HepG2 (cell line): ENCODE measurements around the gene PLCB1.

Experiments
- BCLAF1 ChIP-seq: fragments of 450-650 bp; IDR thresholded peaks from 2 replicates; pipeline ENCODE4 v1.6.1; 2017; ENCODE audit warnings: mild to moderate bottlenecking
- CTCF ChIP-seq: sonication (generic); formaldehyde crosslinking; IDR thresholded peaks from 2 replicates; pipeline ENCODE4 v1.5.0; 2020; ENCODE audit warnings: mild to moderate bottlenecking, missing genetic modification reagents, moderate library complexity
- ERF ChIP-seq: IDR thresholded peaks from 2 replicates; pipeline ENCODE4 v1.6.1; 2018; ENCODE audit warnings: missing biosample characterization, missing genetic modification reagents
- EZH2 ChIP-seq: conservative IDR thresholded peaks from 2 replicates; pipeline ENCODE4 v1.6.1; 2012; ENCODE audit warnings: mild to moderate bottlenecking, low read depth, low read length, moderate library complexity
- MAX ChIP-seq: IDR thresholded peaks from 2 replicates; pipeline ENCODE4 v1.6.1; 2012; ENCODE audit warnings: inconsistent platforms
- RAD51 ChIP-seq: fragments of 450-650 bp; IDR thresholded peaks from 2 replicates; pipeline ENCODE4 v1.6.1; 2016; ENCODE audit warnings: borderline replicate concordance
- REST ChIP-seq, 2 experiments: IDR thresholded peaks; 2 replicates each; pipeline ENCODE4 v1.6.1; 2011 to 2012; ENCODE audit warnings: low read length in 2 of 2, borderline replicate concordance in 1 of 2, low read depth in 1 of 2, mild to moderate bottlenecking in 1 of 2, moderate library complexity in 1 of 2
- TFDP2 ChIP-seq: sonication (generic); formaldehyde crosslinking; IDR thresholded peaks from 2 replicates; pipeline ENCODE4 v1.4.0; 2020; ENCODE audit warnings: missing genetic modification reagents
- TMF1 ChIP-seq: sonication (generic); formaldehyde crosslinking; IDR thresholded peaks from 2 replicates; pipeline ENCODE4 v1.8.1; 2022; ENCODE audit warnings: low read depth, missing genetic modification reagents
- ZNF224 ChIP-seq: sonication (generic); formaldehyde crosslinking; IDR thresholded peaks from 2 replicates; pipeline ENCODE4 v1.5.0; 2020; ENCODE audit warnings: mild to moderate bottlenecking, missing genetic modification reagents
- ZNF414 ChIP-seq: sonication (generic); formaldehyde crosslinking; IDR thresholded peaks from 2 replicates; pipeline ENCODE4 v1.5.0; 2020; ENCODE audit warnings: missing genetic modification reagents

- TF ChIP-seq ZNF414: no peak
- no peak for TF ChIP-seq ERF (CRISPR knock-in tag)
- TF ChIP-seq EZH2: no peak
- TF ChIP-seq ZNF224 (CRISPR knock-in tag): no peak
- no peak for TF ChIP-seq MAX
- no peak for TF ChIP-seq REST (IDR thresholded peaks at IDR 0.05; ENCODE audit: borderline replicate concordance in 1 of 2, low read depth in 1 of 2, low read length in 2 of 2)
- TF ChIP-seq RAD51: no peak
- no peak for TF ChIP-seq TFDP2
- TF ChIP-seq TMF1 (CRISPR knock-in tag): no peak
- no peak for TF ChIP-seq BCLAF1
- no peak for TF ChIP-seq CTCF (CRISPR knock-in tag)
These were observed 13.3 kb upstream of the PLCB1 start for GRCh38 chr20:8118760-8119159.
